GM18511 (cell line): ENCODE results near the gene TANGO6.

Source experiments
- ATAC-seq: cut with Tn5 transposase; IDR thresholded peaks from one replicate; pipeline ENCODE4 v1.9.1; 2021; ENCODE audit warnings: mild to moderate bottlenecking, moderate library complexity; ENCODE audit not compliant: unreplicated experiment

TANGO6 gene

GRCh38 chr16:69133373-69133954 lies 290.1 kb downstream of the TANGO6 start:
- no peak for ATAC-seq
